B cell (primary cell): ENCODE results near the gene CABP2. TPM values are rescaled to one million over a fixed set of nuclear protein-coding genes. Genes with fewer than 3 reads are reported as not detected.

Source experiments
- ATAC-seq: fragments of 200-7000 bp; cut with Tn5 transposase; one replicate; pipeline ENCODE4 v1.10.0; 2021; ENCODE audit warnings: low read depth, mild to moderate bottlenecking, moderate number of reproducible peaks, moderate library complexity
- CTCF ChIA-PET: fragments of 350-600 bp; sonication (Branson Sonifier 250); formaldehyde crosslinking; loops from one replicate; lab custom pipeline; 2021; ENCODE audit warnings: antibody characterized with exemption, inconsistent platforms; lab: Charles Lee
- POLR2A ChIA-PET: fragments of 350-600 bp; sonication (Branson Sonifier 250); formaldehyde crosslinking; loops from one replicate; lab custom pipeline; 2021; ENCODE audit warnings: antibody characterized with exemption; lab: Charles Lee
- DNase-seq: peaks from one replicate; pipeline ENCODE4 v3.0.0; 2013
- H2AFZ ChIP-seq: 2 replicates; pipeline ENCODE4 v1.6.1; 2012; ENCODE audit warnings: mild to moderate bottlenecking, low read depth, low read length; ENCODE audit not compliant: insufficient read depth, poor library complexity, severe bottlenecking
- H3K27ac ChIP-seq, 2 donors: 1 replicate in 1 of 2; 2 replicates in 1 of 2; pipeline ENCODE4 v1.5.1; 2012 to 2013; ENCODE audit warnings: low read length in 2 of 2, mild to moderate bottlenecking in 2 of 2, moderate library complexity in 1 of 2
- H3K27me3 ChIP-seq, 4 experiments: fragments of 200-600 bp in 1 of 4; sonication (generic) in 1 of 4; replicated peaks in 1 of 4; 1 replicate in 2 of 4; 2 replicates in 2 of 4; pipeline versions ENCODE4 v1.6.1 to v1.7.0; 2013 to 2016; ENCODE audit warnings: low read length in 3 of 4, mild to moderate bottlenecking in 2 of 4, mixed read lengths in 1 of 4, moderate library complexity in 1 of 4; ENCODE audit not compliant: insufficient read depth in 4 of 4, control insufficient read depth in 3 of 4; ENCODE audit errors: control extremely low read depth in 1 of 4
- H3K36me3 ChIP-seq, 2 experiments: replicated peaks in 1 of 2; 1 replicate in 1 of 2; 2 replicates in 1 of 2; pipeline versions ENCODE4 v1.6.1 to v1.7.1; 2013; ENCODE audit warnings: low read length in 1 of 2; ENCODE audit not compliant: insufficient read depth in 2 of 2, control insufficient read depth in 1 of 2; ENCODE audit errors: control extremely low read depth in 1 of 2, extremely low read depth in 1 of 2
- H3K4me1 ChIP-seq, 2 donors: fragments of 200-600 bp in 1 of 2; sonication (generic) in 1 of 2; 1 replicate in 1 of 2; 2 replicates in 1 of 2; pipeline versions ENCODE4 v1.5.1 to v1.6.1; 2013 to 2017; ENCODE audit warnings: low read length in 2 of 2; ENCODE audit not compliant: control insufficient read depth in 2 of 2, insufficient read depth in 2 of 2
- H3K4me2 ChIP-seq: replicated peaks from 2 replicates; pipeline ENCODE3; 2012; ENCODE audit warnings: mild to moderate bottlenecking, low read depth, low read length; ENCODE audit not compliant: poor library complexity, severe bottlenecking
- H3K4me3 ChIP-seq, 5 experiments: fragments of 200-600 bp in 1 of 5; sonication (generic) in 1 of 5; 1 replicate in 3 of 5; 2 replicates in 2 of 5; pipeline versions ENCODE4 v1.5.1 to v1.7.0; 2011 to 2016; ENCODE audit warnings: low read length in 4 of 5, mild to moderate bottlenecking in 4 of 5, low read depth in 2 of 5, control low read depth in 1 of 5, moderate library complexity in 1 of 5; ENCODE audit not compliant: insufficient read depth in 1 of 5; ENCODE audit errors: control extremely low read depth in 1 of 5, extremely low read depth in 1 of 5
- H3K79me2 ChIP-seq: fragments of 200-600 bp; sonication (generic); one replicate; pipeline ENCODE4 v1.6.0; 2016; ENCODE audit warnings: low read length; ENCODE audit not compliant: control insufficient read depth, insufficient read depth
- H3K9ac ChIP-seq: fragments of 200-600 bp; sonication (generic); 2 replicates; pipeline ENCODE4 v1.6.1; 2017; ENCODE audit warnings: mild to moderate bottlenecking, low read length, moderate library complexity
- H3K9me3 ChIP-seq, 3 donors: one replicate each; pipeline versions ENCODE4 v1.6.1 to v1.7.1; 2013; ENCODE audit warnings: low read length in 2 of 3; ENCODE audit not compliant: control insufficient read depth in 2 of 3, insufficient read depth in 1 of 3; ENCODE audit errors: control extremely low read depth in 1 of 3
- H4K20me1 ChIP-seq: 2 replicates; pipeline ENCODE4 v1.6.0; 2012; ENCODE audit warnings: mild to moderate bottlenecking, low read length; ENCODE audit not compliant: insufficient read depth, control insufficient read depth, poor library complexity, severe bottlenecking
- H3K27ac Mint-ChIP-seq: one replicate; pipeline ENCODE4 v1.8.0; 2021; ENCODE audit warnings: mixed read lengths
- H3K27me3 Mint-ChIP-seq: one replicate; pipeline ENCODE4 v1.8.0; 2021; ENCODE audit warnings: mixed read lengths
- H3K4me1 Mint-ChIP-seq: one replicate; pipeline ENCODE4 v1.8.0; 2021; ENCODE audit warnings: mixed read lengths
- H3K4me3 Mint-ChIP-seq: one replicate; pipeline ENCODE4 v1.8.0; 2021; ENCODE audit warnings: mixed read lengths
- H3K9me3 Mint-ChIP-seq: one replicate; pipeline ENCODE4 v1.8.0; 2022; ENCODE audit warnings: mixed read lengths; ENCODE audit not compliant: insufficient read depth
- CTCF ChIP-seq: fragments of 200-600 bp; IDR thresholded peaks from one replicate; pipeline ENCODE4 v1.8.0; 2022; ENCODE audit warnings: antibody characterized with exemption, mild to moderate bottlenecking
- EZH2 ChIP-seq: IDR thresholded peaks from 2 replicates; pipeline ENCODE4 v1.6.1; 2012; ENCODE audit warnings: borderline replicate concordance, low read depth, mild to moderate bottlenecking, moderate library complexity, low read length; ENCODE audit not compliant: insufficient read depth, poor library complexity, severe bottlenecking
- WGBS: methylation state at CpG from one replicate; pipeline ENCODE4 v1.1.5; 2013; ENCODE audit warnings: missing lambda C conversion rate; ENCODE audit not compliant: insufficient coverage; 5-methylcytosine and 5-hydroxymethylcytosine counted together
- intact Hi-C: fragments of 100-400 bp; cut with micrococcal nuclease; formaldehyde crosslinking; loops from one replicate; pipeline ENCODE4 v1.10.0; 2022
- polyA plus RNA-seq: library from polyadenylated mRNA; depleted of rRNA; stranded (reverse); fragments of >200 nt; gene quantifications from 2 replicates; pipeline ENCODE4 v1.2.3, GENCODE V29; 2012
- total RNA-seq, 2 donors: library from RNA; stranded (reverse); fragments of 120-200 nt in 1 of 2; gene quantifications; 1 replicate in 1 of 2; 2 replicates in 1 of 2; pipeline versions ENCODE4 v1.2.3 to v1.2.4, GENCODE V29; 2013 to 2022

CABP2 gene
- total and polyA plus RNA-seq, 2 donors (not counting 1 experiment from before 2014, with no cell fraction given): not detected

- no peak overlapping the region for H3K4me2 ChIP-seq
- no peaks in the 10 kb centered on the region for H3K36me3 ChIP-seq
- intact Hi-C loops: loop anchor here (10.0 kb wide), 1 partner anchor 879 kb away; no protein-coding TSS in a partner anchor
- Mint-ChIP-seq H3K27me3 (peaks cover 9% of the 10 kb centered on the region), H3K4me1 (no peaks in the 10 kb centered on the region), H3K4me3 (no peak overlapping the region), H3K27ac (no peak overlapping the region), H3K9me3 (peaks cover 5% of the 10 kb centered on the region)
- H3K9me3 ChIP-seq: peaks cover 0 to 13% (median 13%) of the 10 kb centered on the region in 3 donors
- 33% methylated on average over 2 of the region's 4 CpGs for WGBS
- H3K4me1 ChIP-seq: no peaks in the 10 kb centered on the region
- CTCF ChIA-PET: interaction anchor here (0.6 kb wide), 1 partner anchor 28 kb away, joined by 3 read pairs; no protein-coding TSS in a partner anchor
- H2AFZ ChIP-seq: no peak overlapping the region
- TF ChIP-seq EZH2 (no peak), CTCF (no peak)
- no peaks in the 10 kb centered on the region for H4K20me1 ChIP-seq
- ATAC-seq: no peak
- H3K4me3 ChIP-seq: no peak overlapping the region
- POLR2A ChIA-PET: no interaction called here
- H3K79me2 ChIP-seq: no peaks in the 10 kb centered on the region
- H3K9ac ChIP-seq: no peak overlapping the region
- H3K27me3 ChIP-seq: peaks cover 0 to 5% (median 0%) of the 10 kb centered on the region in 4 experiments
- no peak for DNase-seq
- no peak overlapping the region for H3K27ac ChIP-seq
Observed at GRCh38 chr11:67534070-67534679, 10.9 kb upstream of the CABP2 start.

- no peak overlapping the region for H3K27ac Mint-ChIP-seq
- WGBS: no CpG with 5 or more reads among the region's 2 CpGs
- DNase-seq (no peak), ATAC-seq (no peak)
- no peaks in the 10 kb centered on the region for H3K36me3 ChIP-seq
- no peak overlapping the region for H3K27ac ChIP-seq
- no peaks in the 10 kb centered on the region for H3K4me1 Mint-ChIP-seq
- POLR2A ChIA-PET: no interaction called here
- no peaks in the 10 kb centered on the region for H3K79me2 ChIP-seq
- no peaks in the 10 kb centered on the region for H3K4me1 ChIP-seq
- H3K4me3 Mint-ChIP-seq: no peak overlapping the region
- intact Hi-C loops: loop anchor here (10.0 kb wide), 1 partner anchor 878 kb away; no protein-coding TSS in a partner anchor
- H3K27me3 ChIP-seq: peaks cover 0 to 5% (median 0%) of the 10 kb centered on the region in 4 experiments
- no peaks in the 10 kb centered on the region for H4K20me1 ChIP-seq
- H3K9me3 Mint-ChIP-seq: peaks cover 5% of the 10 kb centered on the region
- H3K27me3 Mint-ChIP-seq: peaks cover 16% of the 10 kb centered on the region
- H3K9ac ChIP-seq: no peak overlapping the region
- no peak overlapping the region for H2AFZ ChIP-seq
- TF ChIP-seq EZH2 (no peak), CTCF (no peak)
- H3K9me3 ChIP-seq: peaks cover 0 to 13% (median 13%) of the 10 kb centered on the region in 3 donors
- CTCF ChIA-PET: no interaction called here
- H3K4me2 ChIP-seq: no peak overlapping the region
- H3K4me3 ChIP-seq: no peak overlapping the region
Observed at GRCh38 chr11:67532889-67533288, 9.6 kb upstream of the CABP2 start.
